HepG2 (cell line): ENCODE results near the gene STRA6. TPM values are rescaled to one million over a fixed set of nuclear protein-coding genes. Genes with fewer than 3 reads are reported as not detected.

ENCODE experiments used
- ATAC-seq: fragments of 200-7000 bp; cut with Tn5 transposase; 3 replicates; pipeline ENCODE4 v1.9.1; 2020; ENCODE audit warnings: mild to moderate bottlenecking, moderate library complexity
- BruUV-seq: library from RNA; stranded (reverse); fragments of 400-500 nt; replicated peaks from 2 replicates; lab custom pipeline; 2021; lab: Mats Ljungman, UMichigan
- CTCF ChIA-PET: fragments of 300-600 bp; formaldehyde crosslinking; extraction: SDS; loops from one replicate; lab custom pipeline; 2021; ENCODE audit warnings: low total read pairs, inconsistent platforms, low intra/inter-chr PET ratio; lab: Yijun Ruan, JAX
- POLR2A ChIA-PET: fragments of 350-600 bp; sonication (Branson Sonifier 250); formaldehyde crosslinking; loops from one replicate; lab custom pipeline; 2020; ENCODE audit warnings: antibody characterized with exemption, inconsistent platforms; lab: Yijun Ruan, JAX
- DNase-seq: peaks from one replicate; pipeline ENCODE4 v3.0.0-alpha.2; 2015; ENCODE audit warnings: low spot score
- FAIRE-seq: peaks from 3 replicates; lab custom pipeline; 2011; peaks lifted over from hg19 to GRCh38; lab: Jason Lieb, UNC
- H2AFZ ChIP-seq: one replicate; pipeline ENCODE4 v1.6.1; 2011; ENCODE audit warnings: low read length, inconsistent platforms
- H3K27ac ChIP-seq: fragments of 300-600 bp; 3 replicates; pipeline ENCODE4 v1.8.0; 2011; ENCODE audit warnings: mixed run types, mild to moderate bottlenecking, mixed read lengths, low read length, inconsistent platforms; ENCODE audit not compliant: insufficient read depth; ENCODE audit errors: extremely low read length
- H3K27me3 ChIP-seq, 2 experiments: fragments of 200-600 bp in 1 of 2; 2 replicates in 1 of 2; 3 replicates in 1 of 2; pipeline versions ENCODE4 v1.6.0 to v1.8.0; 2011; ENCODE audit warnings: low read length in 2 of 2, mild to moderate bottlenecking in 2 of 2, moderate library complexity in 2 of 2, inconsistent platforms in 1 of 2; ENCODE audit not compliant: insufficient read depth in 2 of 2, control insufficient read depth in 1 of 2
- H3K36me3 ChIP-seq, 2 experiments: fragments of 200-600 bp in 1 of 2; replicated peaks in 1 of 2; 2 replicates in 1 of 2; 3 replicates in 1 of 2; pipeline versions ENCODE4 v1.5.1 to v1.8.0; 2011; ENCODE audit warnings: low read length in 2 of 2, inconsistent platforms in 1 of 2; ENCODE audit not compliant: insufficient read depth in 2 of 2, control insufficient read depth in 1 of 2
- H3K4me1 ChIP-seq: 2 replicates; pipeline ENCODE4 v1.5.1; 2012; ENCODE audit warnings: low read length, inconsistent platforms; ENCODE audit not compliant: insufficient read depth
- H3K4me2 ChIP-seq: 2 replicates; pipeline ENCODE4 v1.6.0; 2011; ENCODE audit warnings: low read depth, low read length, inconsistent platforms
- H3K4me3 ChIP-seq, 3 experiments: fragments of 200-600 bp in 1 of 3; sonication (generic), shearing (Covaris generic) in 1 of 3; replicated peaks in 1 of 3; 2 replicates each; pipeline ENCODE4 v1.5.1; 2011 to 2016; ENCODE audit warnings: low read length in 3 of 3, inconsistent platforms in 2 of 3, low read depth in 2 of 3, mild to moderate bottlenecking in 2 of 3, control low read depth in 1 of 3, mixed read lengths in 1 of 3; ENCODE audit not compliant: insufficient read depth in 1 of 3
- H3K79me2 ChIP-seq: one replicate; pipeline ENCODE4 v1.6.1; 2011; ENCODE audit warnings: low read length, inconsistent platforms; ENCODE audit not compliant: insufficient read depth
- H3K9ac ChIP-seq: 2 replicates; pipeline ENCODE4 v1.6.0; 2011; ENCODE audit warnings: mild to moderate bottlenecking, low read depth, low read length, inconsistent platforms; ENCODE audit not compliant: insufficient read depth
- H3K9me3 ChIP-seq: 2 replicates; pipeline ENCODE4 v1.5.1; 2012; ENCODE audit warnings: mild to moderate bottlenecking, low read length
- H4K20me1 ChIP-seq: 2 replicates; pipeline ENCODE4 v1.6.0; 2011; ENCODE audit warnings: inconsistent platforms, mild to moderate bottlenecking, low read length, moderate library complexity; ENCODE audit not compliant: insufficient read depth
- GLI4 ChIP-seq: sonication (generic); formaldehyde crosslinking; IDR thresholded peaks from 2 replicates; pipeline ENCODE4 v1.5.1; 2020; ENCODE audit warnings: missing genetic modification reagents, mild to moderate bottlenecking, moderate library complexity, borderline replicate concordance
- JARID2 ChIP-seq: sonication (generic); formaldehyde crosslinking; IDR thresholded peaks from 2 replicates; pipeline ENCODE4 v1.8.1; 2023; ENCODE audit warnings: missing genetic modification reagents, inconsistent platforms; ENCODE audit not compliant: insufficient replicate concordance
- KMT2A ChIP-seq: sonication (generic); formaldehyde crosslinking; IDR thresholded peaks from 2 replicates; pipeline ENCODE4 v1.4.0; 2020; ENCODE audit warnings: missing genetic modification reagents
- NAIF1 ChIP-seq: sonication (generic); formaldehyde crosslinking; IDR thresholded peaks from 2 replicates; pipeline ENCODE4 v1.5.0; 2020; ENCODE audit warnings: mild to moderate bottlenecking, missing genetic modification reagents, borderline replicate concordance
- NR2F6 ChIP-seq, 2 experiments: IDR thresholded peaks; 2 replicates each; pipeline ENCODE4 v1.6.1; 2016; ENCODE audit warnings: antibody characterized with exemption in 1 of 2, mild to moderate bottlenecking in 1 of 2
- SKI ChIP-seq: fragments of 450-650 bp; IDR thresholded peaks from one replicate; pipeline ENCODE4 v1.6.1; 2018; ENCODE audit warnings: mild to moderate bottlenecking; ENCODE audit not compliant: partially characterized antibody
- TARDBP ChIP-seq: sonication (generic); formaldehyde crosslinking; IDR thresholded peaks from 2 replicates; pipeline ENCODE4 v1.8.0; 2022; ENCODE audit warnings: mild to moderate bottlenecking, missing genetic modification reagents
- TGIF2 ChIP-seq: IDR thresholded peaks from 2 replicates; pipeline ENCODE4 v1.6.1; 2016; ENCODE audit warnings: control low read depth, missing compliant biosample characterization
- ZBTB20 ChIP-seq: sonication (generic); formaldehyde crosslinking; IDR thresholded peaks from 2 replicates; pipeline ENCODE4 v1.8.1; 2023; ENCODE audit warnings: missing genetic modification reagents, low read depth, mild to moderate bottlenecking, borderline replicate concordance
- ZKSCAN5 ChIP-seq: sonication (generic); formaldehyde crosslinking; IDR thresholded peaks from 2 replicates; pipeline ENCODE4 v1.5.1; 2020; ENCODE audit warnings: mild to moderate bottlenecking, missing genetic modification reagents
- ZNF3 ChIP-seq: IDR thresholded peaks from 2 replicates; pipeline ENCODE4 v1.7.0; 2017; ENCODE audit warnings: inconsistent platforms
- ZNF350 ChIP-seq: sonication (generic); formaldehyde crosslinking; IDR thresholded peaks from 2 replicates; pipeline ENCODE4 v1.4.0; 2020; ENCODE audit warnings: mild to moderate bottlenecking, low read depth, missing genetic modification reagents, borderline replicate concordance
- ZNF780A ChIP-seq: sonication (generic); formaldehyde crosslinking; IDR thresholded peaks from 2 replicates; pipeline ENCODE4 v1.8.0; 2022; ENCODE audit warnings: mild to moderate bottlenecking, missing genetic modification reagents, moderate library complexity
- WGBS: methylation state at CpG from one replicate; pipeline ENCODE4 v1.1.6; 2017; ENCODE audit warnings: low lambda C conversion rate; 5-methylcytosine and 5-hydroxymethylcytosine counted together
- in situ Hi-C: cut with HindIII; loops from 2 replicates; pipeline ENCODE4 v1.10.0; 2017; ENCODE audit warnings: low pct_unique_long_range_greater_than_20kb; ENCODE audit not compliant: extremely low pct_ligation_motif_present
- intact Hi-C: fragments of 100-400 bp; cut with micrococcal nuclease; formaldehyde crosslinking; loops from one replicate; pipeline ENCODE4 v1.10.0; 2022; ENCODE audit not compliant: unreplicated experiment
- polyA plus RNA-seq, 8 experiments: library from polyadenylated mRNA; depleted of rRNA in 3 of 8; stranded (reverse) in 7 of 8; unstranded in 1 of 8; fragments of >200 nt; fragmentation: Illumina TruSeq in 4 of 8; extraction: Trizol in 4 of 8; gene quantifications; 2 replicates each; pipeline versions ENCODE4 v1.2.1 to v1.2.3, GENCODE V29; 2011 to 2016; ENCODE audit warnings: low read depth in 4 of 8, missing spikeins in 1 of 8, mixed read lengths in 1 of 8; ENCODE audit not compliant: insufficient read depth in 1 of 8
- total RNA-seq, 5 experiments: library from RNA; depleted of rRNA; stranded (reverse); fragments of >200 nt; fragmentation: Illumina TruSeq; extraction: Trizol; gene quantifications; 2 replicates each; pipeline ENCODE4 v1.2.3, GENCODE V29; 2016; ENCODE audit warnings: low read depth in 1 of 5
- TF ChIP-seq, protein P1 (sequence below): sonication (generic); formaldehyde crosslinking; IDR thresholded peaks from 2 replicates; pipeline ENCODE4 v1.9.0; 2021; ENCODE audit warnings: missing genetic modification reagents, borderline replicate concordance
- TF ChIP-seq, protein P2 (sequence below): sonication (generic); formaldehyde crosslinking; IDR thresholded peaks from 2 replicates; pipeline ENCODE4 v1.4.0; 2020; ENCODE audit warnings: missing genetic modification reagents

STRA6 gene
- total and polyA plus RNA-seq, 2 of the 13 experiments (the other 11 are each of a cell fraction or from before 2014, with no cell fraction given): 1.6 to 2.1 TPM

DNA sequence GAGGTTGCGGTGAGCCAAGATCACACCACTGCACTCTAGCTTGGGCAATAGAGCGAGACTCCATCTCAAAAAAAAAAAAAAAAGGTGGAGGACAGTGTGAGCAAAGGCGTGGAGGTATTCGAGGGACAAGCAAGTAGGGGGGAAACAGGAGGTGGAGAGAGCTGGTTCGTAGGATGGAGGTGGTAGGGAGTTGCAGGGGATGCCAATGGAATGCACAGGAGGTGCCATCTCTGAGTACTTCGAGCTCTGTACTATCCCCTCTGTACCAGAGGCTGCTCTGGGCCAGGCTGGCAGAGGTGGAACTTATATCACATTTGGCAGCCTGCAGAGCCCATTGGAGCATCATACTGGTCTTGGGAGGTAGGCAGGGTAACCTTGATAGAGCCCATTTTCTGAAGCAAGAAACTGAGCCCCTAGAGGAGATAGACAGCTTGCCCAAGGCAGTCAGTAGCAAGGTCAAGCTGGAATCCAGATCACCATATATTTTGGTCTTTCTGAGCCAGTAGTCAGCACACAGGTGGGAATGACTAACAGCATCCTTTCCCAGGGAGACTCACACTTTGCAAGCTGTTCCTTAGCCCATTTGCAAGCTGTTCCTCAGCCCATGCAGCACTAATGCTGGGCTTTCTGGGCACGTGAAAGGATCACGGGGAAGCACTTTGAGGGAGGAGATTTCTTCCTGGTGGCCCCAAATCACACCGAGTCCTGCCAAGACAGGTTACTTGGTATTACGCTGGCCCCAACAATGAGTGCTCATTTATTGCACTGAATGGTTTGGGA is 24.4 kb upstream of the STRA6 start (continued):
- TF ChIP-seq, protein P1, sequence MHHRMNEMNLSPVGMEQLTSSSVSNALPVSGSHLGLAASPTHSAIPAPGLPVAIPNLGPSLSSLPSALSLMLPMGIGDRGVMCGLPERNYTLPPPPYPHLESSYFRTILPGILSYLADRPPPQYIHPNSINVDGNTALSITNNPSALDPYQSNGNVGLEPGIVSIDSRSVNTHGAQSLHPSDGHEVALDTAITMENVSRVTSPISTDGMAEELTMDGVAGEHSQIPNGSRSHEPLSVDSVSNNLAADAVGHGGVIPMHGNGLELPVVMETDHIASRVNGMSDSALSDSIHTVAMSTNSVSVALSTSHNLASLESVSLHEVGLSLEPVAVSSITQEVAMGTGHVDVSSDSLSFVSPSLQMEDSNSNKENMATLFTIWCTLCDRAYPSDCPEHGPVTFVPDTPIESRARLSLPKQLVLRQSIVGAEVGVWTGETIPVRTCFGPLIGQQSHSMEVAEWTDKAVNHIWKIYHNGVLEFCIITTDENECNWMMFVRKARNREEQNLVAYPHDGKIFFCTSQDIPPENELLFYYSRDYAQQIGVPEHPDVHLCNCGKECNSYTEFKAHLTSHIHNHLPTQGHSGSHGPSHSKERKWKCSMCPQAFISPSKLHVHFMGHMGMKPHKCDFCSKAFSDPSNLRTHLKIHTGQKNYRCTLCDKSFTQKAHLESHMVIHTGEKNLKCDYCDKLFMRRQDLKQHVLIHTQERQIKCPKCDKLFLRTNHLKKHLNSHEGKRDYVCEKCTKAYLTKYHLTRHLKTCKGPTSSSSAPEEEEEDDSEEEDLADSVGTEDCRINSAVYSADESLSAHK (CRISPR knock-in tag): no peak
- TF ChIP-seq TARDBP (CRISPR knock-in tag) (no peak), ZBTB20 (CRISPR knock-in tag) (no peak), NR2F6 (IDR thresholded peaks at IDR 0.05) (no peak), NR2F6 (CRISPR knock-in tag; IDR thresholded peaks at IDR 0.05) (no peak), ZNF350 (no peak)

DNA sequence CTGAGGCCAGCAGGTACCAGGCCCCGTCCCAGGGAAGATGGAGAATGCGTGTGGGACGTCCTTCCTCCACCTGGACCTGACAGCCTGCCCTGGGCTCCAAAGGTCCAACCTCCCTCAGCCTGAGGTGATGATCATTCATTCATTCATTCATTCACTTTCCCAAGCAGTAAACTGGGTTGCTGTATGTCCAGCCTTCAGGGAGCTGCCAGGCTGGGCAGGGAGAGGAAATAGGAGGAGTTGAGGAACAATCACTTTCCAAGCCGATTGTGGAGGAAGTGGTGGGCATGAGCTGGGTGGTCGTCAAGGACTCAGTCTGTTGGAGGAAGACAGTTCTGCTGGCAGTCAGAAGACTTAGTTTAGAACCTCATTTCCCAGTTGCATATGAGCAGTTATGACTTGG is 23.3 kb upstream of the STRA6 start:
- no peak for DNase-seq
- POLR2A ChIA-PET: no interaction called here
- BruUV-seq: no TSS peak
- Histone ChIP-seq H3K36me3 (no peaks in the 10 kb centered on the region), H3K9me3 (no peaks in the 10 kb centered on the region), H3K9ac (no peak overlapping the region), H3K4me3 (no peak overlapping the region), H4K20me1 (no peaks in the 10 kb centered on the region), H3K27me3 (peaks cover 7 to 19% of the 10 kb centered on the region in 2 experiments; a peak in 3 of 5 replicates), H3K4me2 (no peak overlapping the region), H2AFZ (no peak overlapping the region), H3K27ac (no peak overlapping the region), H3K79me2 (no peaks in the 10 kb centered on the region), H3K4me1 (0 out of 2 replicates have a peak, but pooled peaks cover 4% of the 10 kb centered on the region)
- 22% methylated on average over 2 of the region's 5 CpGs for WGBS
- in situ Hi-C loops (no loop called here), intact Hi-C loops (no loop called here)
- TF ChIP-seq ZKSCAN5 (CRISPR knock-in tag) (no peak), SKI (no peak), GLI4 (CRISPR knock-in tag) (no peak), TGIF2 (CRISPR knock-in tag) (no peak), ZNF780A (CRISPR knock-in tag) (no peak), KMT2A (CRISPR knock-in tag) (no peak), NAIF1 (CRISPR knock-in tag) (no peak), JARID2 (CRISPR knock-in tag) (no peak), ZNF3 (no peak)
- TF ChIP-seq, protein P2, sequence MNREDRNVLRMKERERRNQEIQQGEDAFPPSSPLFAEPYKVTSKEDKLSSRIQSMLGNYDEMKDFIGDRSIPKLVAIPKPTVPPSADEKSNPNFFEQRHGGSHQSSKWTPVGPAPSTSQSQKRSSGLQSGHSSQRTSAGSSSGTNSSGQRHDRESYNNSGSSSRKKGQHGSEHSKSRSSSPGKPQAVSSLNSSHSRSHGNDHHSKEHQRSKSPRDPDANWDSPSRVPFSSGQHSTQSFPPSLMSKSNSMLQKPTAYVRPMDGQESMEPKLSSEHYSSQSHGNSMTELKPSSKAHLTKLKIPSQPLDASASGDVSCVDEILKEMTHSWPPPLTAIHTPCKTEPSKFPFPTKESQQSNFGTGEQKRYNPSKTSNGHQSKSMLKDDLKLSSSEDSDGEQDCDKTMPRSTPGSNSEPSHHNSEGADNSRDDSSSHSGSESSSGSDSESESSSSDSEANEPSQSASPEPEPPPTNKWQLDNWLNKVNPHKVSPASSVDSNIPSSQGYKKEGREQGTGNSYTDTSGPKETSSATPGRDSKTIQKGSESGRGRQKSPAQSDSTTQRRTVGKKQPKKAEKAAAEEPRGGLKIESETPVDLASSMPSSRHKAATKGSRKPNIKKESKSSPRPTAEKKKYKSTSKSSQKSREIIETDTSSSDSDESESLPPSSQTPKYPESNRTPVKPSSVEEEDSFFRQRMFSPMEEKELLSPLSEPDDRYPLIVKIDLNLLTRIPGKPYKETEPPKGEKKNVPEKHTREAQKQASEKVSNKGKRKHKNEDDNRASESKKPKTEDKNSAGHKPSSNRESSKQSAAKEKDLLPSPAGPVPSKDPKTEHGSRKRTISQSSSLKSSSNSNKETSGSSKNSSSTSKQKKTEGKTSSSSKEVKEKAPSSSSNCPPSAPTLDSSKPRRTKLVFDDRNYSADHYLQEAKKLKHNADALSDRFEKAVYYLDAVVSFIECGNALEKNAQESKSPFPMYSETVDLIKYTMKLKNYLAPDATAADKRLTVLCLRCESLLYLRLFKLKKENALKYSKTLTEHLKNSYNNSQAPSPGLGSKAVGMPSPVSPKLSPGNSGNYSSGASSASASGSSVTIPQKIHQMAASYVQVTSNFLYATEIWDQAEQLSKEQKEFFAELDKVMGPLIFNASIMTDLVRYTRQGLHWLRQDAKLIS (CRISPR knock-in tag): no peak
- CTCF ChIA-PET: no interaction called here
- ATAC-seq: no peak
- no peak for FAIRE-seq
